ENCODE measurements around the gene SEC61A2. TPM values are rescaled to one million over a fixed set of nuclear protein-coding genes. Genes with fewer than 3 reads are reported as not detected.
A peak's percentile ranks its signal among the peaks of the same experiment; 100 is the strongest.

Gene SEC61A2
- polyA plus RNA-seq, 1 experiment: 15.6 TPM

DNA sequence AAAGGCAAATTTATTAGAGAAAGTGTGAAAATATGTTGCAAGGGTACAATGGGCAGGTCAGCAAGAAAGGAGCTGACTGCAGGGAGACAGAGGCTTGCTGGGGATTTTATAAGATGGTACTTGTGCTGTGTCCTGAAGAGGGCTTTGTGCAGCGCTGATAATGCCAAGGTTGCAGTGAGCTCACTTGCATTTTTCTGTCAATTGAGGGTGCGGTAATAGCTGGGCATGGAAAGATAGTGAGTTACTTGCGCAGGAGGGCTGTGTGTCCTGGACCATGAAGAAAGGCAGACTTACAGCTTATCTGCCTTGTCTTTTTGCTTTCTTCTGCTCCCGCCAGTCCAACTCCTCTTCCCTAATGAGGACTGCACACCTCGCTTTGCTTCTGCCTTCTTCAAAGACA is 79.0 kb downstream of the SEC61A2 start:
- POLR2A ChIA-PET: no interaction called here
- Histone ChIP-seq H3K27ac (ENCODE audit: low read depth, low read length) (no peak overlapping the region), H3K27me3 (ENCODE audit: control insufficient read depth, insufficient read depth, low read length) (no peaks in the 10 kb centered on the region), H3K9me3 (ENCODE audit: control insufficient read depth, insufficient read depth, low read length) (no peaks in the 10 kb centered on the region), H3K4me3 (ENCODE audit: low read depth, low read length) (no peak overlapping the region)
- no peak for DNase-seq (ENCODE audit: low read depth, low spot score)
- TF ChIP-seq, protein P1, sequence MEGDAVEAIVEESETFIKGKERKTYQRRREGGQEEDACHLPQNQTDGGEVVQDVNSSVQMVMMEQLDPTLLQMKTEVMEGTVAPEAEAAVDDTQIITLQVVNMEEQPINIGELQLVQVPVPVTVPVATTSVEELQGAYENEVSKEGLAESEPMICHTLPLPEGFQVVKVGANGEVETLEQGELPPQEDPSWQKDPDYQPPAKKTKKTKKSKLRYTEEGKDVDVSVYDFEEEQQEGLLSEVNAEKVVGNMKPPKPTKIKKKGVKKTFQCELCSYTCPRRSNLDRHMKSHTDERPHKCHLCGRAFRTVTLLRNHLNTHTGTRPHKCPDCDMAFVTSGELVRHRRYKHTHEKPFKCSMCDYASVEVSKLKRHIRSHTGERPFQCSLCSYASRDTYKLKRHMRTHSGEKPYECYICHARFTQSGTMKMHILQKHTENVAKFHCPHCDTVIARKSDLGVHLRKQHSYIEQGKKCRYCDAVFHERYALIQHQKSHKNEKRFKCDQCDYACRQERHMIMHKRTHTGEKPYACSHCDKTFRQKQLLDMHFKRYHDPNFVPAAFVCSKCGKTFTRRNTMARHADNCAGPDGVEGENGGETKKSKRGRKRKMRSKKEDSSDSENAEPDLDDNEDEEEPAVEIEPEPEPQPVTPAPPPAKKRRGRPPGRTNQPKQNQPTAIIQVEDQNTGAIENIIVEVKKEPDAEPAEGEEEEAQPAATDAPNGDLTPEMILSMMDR (IDR thresholded peaks at IDR 0.05; ENCODE audit: low read depth, low read length): no peak
- CTCF ChIA-PET: no interaction called here

DNA sequence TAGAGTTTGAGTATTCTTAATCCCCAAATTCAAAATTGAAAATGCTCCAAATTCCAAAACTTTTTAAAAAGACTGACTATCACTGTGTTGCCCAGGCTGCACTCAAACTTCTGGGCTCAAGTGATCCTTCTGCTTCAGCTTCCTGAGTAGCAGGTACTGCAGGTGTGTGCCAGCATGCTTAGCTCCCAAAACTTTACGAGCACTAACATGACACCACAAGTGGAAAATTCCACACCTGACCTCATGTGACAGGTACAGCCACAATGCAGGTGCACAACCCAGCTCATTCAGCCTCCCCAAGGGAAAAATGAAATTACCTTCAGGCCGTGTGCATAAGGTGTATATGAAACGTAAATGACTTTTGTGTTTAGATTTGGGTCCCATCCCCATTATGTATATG is 83.0 kb downstream of the SEC61A2 start:
- Histone ChIP-seq H3K27me3 (ENCODE audit: control insufficient read depth, insufficient read depth, low read length) (no peaks in the 10 kb centered on the region), H3K27ac (ENCODE audit: low read depth, low read length) (no peak overlapping the region), H3K9me3 (ENCODE audit: control insufficient read depth, insufficient read depth, low read length) (no peaks in the 10 kb centered on the region), H3K4me3 (ENCODE audit: low read depth, low read length) (no peak overlapping the region)
- POLR2A ChIA-PET: no interaction called here
- DNase-seq (ENCODE audit: low read depth, low spot score): no peak
- CTCF ChIA-PET: interaction anchor here (0.6 to 4.4 kb wide), 4 partner anchors 8 to 499 kb away, joined by 3 to 52 read pairs (median 4); no protein-coding TSS in a partner anchor
- TF ChIP-seq, protein P1 (IDR thresholded peaks at IDR 0.05; ENCODE audit: low read depth, low read length): no peak

DNA sequence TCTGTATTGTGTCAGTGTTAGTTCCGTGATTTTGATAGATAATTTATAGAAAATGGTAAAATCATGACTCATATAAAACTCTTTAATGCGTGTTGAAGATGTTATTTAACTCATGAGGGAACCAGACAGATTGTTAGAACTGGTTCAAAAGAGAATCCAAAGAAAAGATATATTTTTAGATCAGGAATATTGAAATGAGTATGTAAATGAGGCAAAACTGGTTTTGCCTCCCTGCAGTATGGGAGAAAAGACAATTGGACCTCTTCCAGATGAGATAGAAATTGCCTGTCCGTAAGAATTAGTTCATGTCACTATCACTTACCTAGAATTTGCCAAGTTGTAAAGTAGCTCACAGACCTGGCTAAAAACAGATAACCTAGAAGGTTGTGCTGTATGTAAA is 84.1 kb downstream of the SEC61A2 start:
- TF ChIP-seq, protein P1 (IDR thresholded peaks at IDR 0.05; ENCODE audit: low read depth, low read length): no peak
- ChIA-PET CTCF (interaction anchor here (0.8 to 4.6 kb wide), 14 partner anchors 8 to 886 kb away, joined by 3 to 93 read pairs (median 16); partner anchors contain the start of gene OPTN), POLR2A (no interaction called here)
- no peak overlapping the region for H3K4me3 ChIP-seq (ENCODE audit: low read depth, low read length)
- H3K27ac ChIP-seq (ENCODE audit: low read depth, low read length): no peak overlapping the region
- no peaks in the 10 kb centered on the region for H3K9me3 ChIP-seq (ENCODE audit: control insufficient read depth, insufficient read depth, low read length)
- no peak for DNase-seq (ENCODE audit: low read depth, low spot score)
- no peaks in the 10 kb centered on the region for H3K27me3 ChIP-seq (ENCODE audit: control insufficient read depth, insufficient read depth, low read length)

DNA sequence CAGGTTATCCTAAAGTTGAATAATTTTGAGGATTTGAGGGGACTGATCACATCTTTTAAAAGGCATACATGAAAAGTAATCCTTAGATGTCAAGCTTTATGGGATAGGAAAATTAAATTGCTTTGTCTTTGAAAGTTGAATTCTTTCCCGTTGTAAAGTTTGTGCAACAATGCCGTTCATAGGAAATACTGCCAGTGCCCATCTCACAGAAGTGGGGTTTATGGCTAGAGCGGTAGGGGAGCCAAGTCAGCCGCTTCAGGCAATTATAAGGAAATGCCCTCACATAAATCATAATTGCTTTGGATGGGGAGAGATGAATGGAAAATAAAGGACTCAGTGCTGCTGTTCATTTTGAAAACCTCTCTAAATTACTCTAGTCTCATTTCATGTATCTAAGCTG is 84.6 kb downstream of the SEC61A2 start:
- no peak overlapping the region for H3K4me3 ChIP-seq (ENCODE audit: low read depth, low read length)
- no peaks in the 10 kb centered on the region for H3K27me3 ChIP-seq (ENCODE audit: control insufficient read depth, insufficient read depth, low read length)
- no peaks in the 10 kb centered on the region for H3K9me3 ChIP-seq (ENCODE audit: control insufficient read depth, insufficient read depth, low read length)
- no peak for DNase-seq (ENCODE audit: low read depth, low spot score)
- ChIA-PET POLR2A (no interaction called here), CTCF (interaction anchor here (0.8 to 4.6 kb wide), 37 partner anchors 8 to 929 kb away, joined by 3 to 93 read pairs (median 7); partner anchors contain the start of genes CDC123, NUDT5 and OPTN)
- H3K27ac ChIP-seq (ENCODE audit: low read depth, low read length): no peak overlapping the region
- TF ChIP-seq, protein P1 (IDR thresholded peaks at IDR 0.05; ENCODE audit: low read depth, low read length): no peak

DNA sequence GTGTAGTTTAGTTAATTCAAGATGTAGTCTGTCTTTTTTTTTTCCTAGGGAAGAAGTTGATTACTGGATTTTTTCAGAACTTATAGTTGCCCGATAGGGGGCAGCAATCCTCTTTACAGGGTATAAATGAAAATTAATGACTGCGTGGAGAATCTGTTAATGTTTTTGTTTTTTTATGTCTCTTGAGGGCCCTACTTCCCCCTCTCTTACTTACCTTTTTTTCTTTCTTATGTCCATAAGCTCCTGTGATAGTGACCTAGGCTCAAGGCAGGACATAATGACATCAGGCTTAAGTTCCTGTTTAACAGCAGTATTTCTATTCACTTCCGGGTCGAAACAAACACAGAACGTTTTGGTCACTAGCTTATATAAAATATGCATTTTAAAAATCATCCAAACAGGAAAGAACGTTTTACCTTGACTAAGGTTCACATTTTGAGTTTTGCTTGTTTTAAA is 85.3 kb downstream of the SEC61A2 start:
- Histone ChIP-seq H3K27me3 (ENCODE audit: control insufficient read depth, insufficient read depth, low read length) (no peaks in the 10 kb centered on the region), H3K27ac (ENCODE audit: low read depth, low read length) (no peak overlapping the region), H3K9me3 (ENCODE audit: control insufficient read depth, insufficient read depth, low read length) (no peaks in the 10 kb centered on the region), H3K4me3 (ENCODE audit: low read depth, low read length) (no peak overlapping the region)
- TF ChIP-seq, protein P1 (IDR thresholded peaks at IDR 0.05; ENCODE audit: low read depth, low read length): peak; percentile 75
- DNase-seq (ENCODE audit: low read depth, low spot score): peak; percentile 24
- ChIA-PET POLR2A (no interaction called here), CTCF (interaction anchor here (0.6 to 4.6 kb wide), 51 partner anchors 9 to 946 kb away, joined by 3 to 93 read pairs (median 4); partner anchors contain the start of genes CDC123, NUDT5 and OPTN)

Small RNA genes lying within 50 kb of the gene (small RNA-seq; reads per million reads assigned to genes)
- gene MIR548AK (ENCODE audit: insufficient read length, low read depth) (not detected), gene RNU6-88P (ENCODE audit: insufficient read length, low read depth) (not detected)

Other genes starting within 250 kb of the SEC61A2 start
- 12.3 and 18.4 TPM in 2 replicates for gene UPF2, start 86.9 kb upstream of the SEC61A2 start, polyA plus RNA-seq (2011; rRNA removed)
- gene DHTKD1, start 60.7 kb upstream of the SEC61A2 start, polyA plus RNA-seq (2011; rRNA removed): 17.5 and 21.5 TPM in 2 replicates
- 110 and 121 TPM in 2 replicates for gene NUDT5, start 66.2 kb downstream of the SEC61A2 start, polyA plus RNA-seq (2011; rRNA removed)
- 124 and 138 TPM in 2 replicates for gene CDC123, start 66.5 kb downstream of the SEC61A2 start, polyA plus RNA-seq (2011; rRNA removed)
- 8.2 and 10.4 TPM in 2 replicates for gene CAMK1D, start 219.9 kb downstream of the SEC61A2 start, polyA plus RNA-seq (2011; rRNA removed)